Measurements from ENCODE around the gene CIBAR2.

DNA sequence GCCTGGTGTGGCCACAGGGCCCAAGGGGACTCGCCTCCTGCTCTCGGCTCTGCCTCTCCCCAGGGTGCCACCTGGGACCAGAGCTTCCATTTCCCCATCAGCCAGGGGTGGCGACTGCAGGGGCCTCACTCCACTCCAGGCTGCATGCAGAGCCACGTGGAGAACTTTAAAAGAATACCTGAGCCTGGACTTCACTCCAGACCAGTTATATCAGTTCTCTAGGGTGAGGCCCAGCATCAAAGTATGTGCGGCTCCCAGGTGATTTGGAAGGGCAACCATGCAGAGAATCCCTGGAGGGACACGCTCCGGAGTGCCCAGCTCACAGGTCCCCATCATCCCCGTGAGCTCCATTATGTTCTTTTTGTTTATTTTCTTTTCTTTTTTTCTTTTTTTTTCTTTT, 44.8 kb downstream of the CIBAR2 start:
- TF ChIP-seq, protein P1, sequence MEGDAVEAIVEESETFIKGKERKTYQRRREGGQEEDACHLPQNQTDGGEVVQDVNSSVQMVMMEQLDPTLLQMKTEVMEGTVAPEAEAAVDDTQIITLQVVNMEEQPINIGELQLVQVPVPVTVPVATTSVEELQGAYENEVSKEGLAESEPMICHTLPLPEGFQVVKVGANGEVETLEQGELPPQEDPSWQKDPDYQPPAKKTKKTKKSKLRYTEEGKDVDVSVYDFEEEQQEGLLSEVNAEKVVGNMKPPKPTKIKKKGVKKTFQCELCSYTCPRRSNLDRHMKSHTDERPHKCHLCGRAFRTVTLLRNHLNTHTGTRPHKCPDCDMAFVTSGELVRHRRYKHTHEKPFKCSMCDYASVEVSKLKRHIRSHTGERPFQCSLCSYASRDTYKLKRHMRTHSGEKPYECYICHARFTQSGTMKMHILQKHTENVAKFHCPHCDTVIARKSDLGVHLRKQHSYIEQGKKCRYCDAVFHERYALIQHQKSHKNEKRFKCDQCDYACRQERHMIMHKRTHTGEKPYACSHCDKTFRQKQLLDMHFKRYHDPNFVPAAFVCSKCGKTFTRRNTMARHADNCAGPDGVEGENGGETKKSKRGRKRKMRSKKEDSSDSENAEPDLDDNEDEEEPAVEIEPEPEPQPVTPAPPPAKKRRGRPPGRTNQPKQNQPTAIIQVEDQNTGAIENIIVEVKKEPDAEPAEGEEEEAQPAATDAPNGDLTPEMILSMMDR (IDR thresholded peaks at IDR 0.05): no peak
- TF ChIP-seq POLR2AphosphoS5 (IDR thresholded peaks at IDR 0.05) (no peak), POLR2A (IDR thresholded peaks at IDR 0.05) (no peak)

Data from sigmoid colon (tissue), 4 donors.